Mucosa of descending colon (tissue), 3 donors: Measurements from ENCODE around the gene PFKL. TPM values are rescaled to one million over a fixed set of nuclear protein-coding genes. Genes with fewer than 3 reads are reported as not detected.

Source experiments
- ATAC-seq: fragments of 200-7000 bp; cut with Tn5 transposase; one replicate; pipeline ENCODE4 v1.9.1; 2020; ENCODE audit warnings: mild to moderate bottlenecking, moderate library complexity
- DNase-seq, 3 donors: peaks; one replicate each; pipeline ENCODE4 v3.0.0-alpha.2; 2020
- H3K36me3 ChIP-seq: fragments of 200-600 bp; one replicate; pipeline ENCODE4 v1.8.0; 2021; ENCODE audit warnings: low read depth, mild to moderate bottlenecking
- H3K4me1 ChIP-seq: fragments of 200-600 bp; one replicate; pipeline ENCODE4 v1.8.0; 2021; ENCODE audit warnings: low read depth, mild to moderate bottlenecking
- H3K4me3 ChIP-seq: fragments of 200-600 bp; one replicate; pipeline ENCODE4 v1.8.0; 2021; ENCODE audit warnings: mild to moderate bottlenecking
- H3K9me3 ChIP-seq: fragments of 200-600 bp; one replicate; pipeline ENCODE4 v1.8.0; 2021; ENCODE audit warnings: mild to moderate bottlenecking
- CTCF ChIP-seq: fragments of 200-600 bp; IDR thresholded peaks from one replicate; pipeline ENCODE4 v1.8.0; 2022; ENCODE audit warnings: antibody characterized with exemption, mild to moderate bottlenecking
- intact Hi-C, 2 donors: fragments of 100-400 bp; cut with DNase I in 1 of 2; cut with micrococcal nuclease in 1 of 2; formaldehyde crosslinking; loops; one replicate each; pipeline versions ENCODE4 v1.11.0 to v1.11.1; 2022; cut with DNase I, micrococcal nuclease
- total RNA-seq, 3 donors: library from RNA; stranded (reverse); fragmentation: NEBNext Ultra II Directional in 2 of 3; extraction: Animal tissue kit (Norgen Biotek cat#: 25700) in 2 of 3; gene quantifications; one replicate each; pipeline versions ENCODE4 v1.2.1 to v1.2.4, GENCODE V29; 2021 to 2023
- donor health status: DM: no; HTN: no; CAD: no; lungs with moderate emphysema.
- donor health status: DM: no; HTN: no; CAD: no.
- donor health status: DM: no; HTN: yes; CAD: no.

Gene PFKL
- total RNA-seq, 3 donors from 2014 or later, result 150 to 299 (median 237) TPM

GRCh38 chr21:44269090-44269489 lies 30.8 kb upstream of the PFKL start:
- ATAC-seq (no peak), DNase-seq (peak in 1 of 3 donors; percentile 14)
- H3K4me1 ChIP-seq, result no peaks in the 10 kb centered on the region
- TF ChIP-seq CTCF, result no peak
- no peak overlapping the region for H3K4me3 ChIP-seq
- H3K36me3 ChIP-seq, result no peaks in the 10 kb centered on the region
- no peaks in the 10 kb centered on the region for H3K9me3 ChIP-seq
- intact Hi-C loops, result no loop called here

GRCh38 chr21:44271558-44272283 lies 28.1 kb upstream of the PFKL start:
- Histone ChIP-seq H3K36me3 (no peaks in the 10 kb centered on the region), H3K9me3 (no peaks in the 10 kb centered on the region), H3K4me1 (no peaks in the 10 kb centered on the region), H3K4me3 (no peak overlapping the region)
- TF ChIP-seq CTCF, result no peak
- ATAC-seq (no peak), DNase-seq (peak in 1 of 3 donors; percentile 19)
- intact Hi-C loops, result no loop called here

- H3K4me3 ChIP-seq, result no peak overlapping the region
- no peak for ATAC-seq
- H3K4me1 ChIP-seq, result no peaks in the 10 kb centered on the region
- no peaks in the 10 kb centered on the region for H3K9me3 ChIP-seq
- peak in 1 of 3 donors; percentile 36 for DNase-seq
- TF ChIP-seq CTCF, result no peak
- H3K36me3 ChIP-seq, result no peaks in the 10 kb centered on the region
- intact Hi-C loops, result no loop called here
These were observed 27.5 kb upstream of the PFKL start for GRCh38 chr21:44272284-44272858.

GRCh38 chr21:44273046-44273445 lies 26.8 kb upstream of the PFKL start:
- ATAC-seq, result no peak
- no peak for TF ChIP-seq CTCF
- intact Hi-C loops, result no loop called here
- peak in 1 of 3 donors; percentile 44 for DNase-seq
- no peaks in the 10 kb centered on the region for H3K4me1 ChIP-seq
- H3K4me3 ChIP-seq, result no peak overlapping the region
- no peaks in the 10 kb centered on the region for H3K36me3 ChIP-seq
- H3K9me3 ChIP-seq, result no peaks in the 10 kb centered on the region

- Histone ChIP-seq H3K4me1 (no peaks in the 10 kb centered on the region), H3K36me3 (no peaks in the 10 kb centered on the region), H3K9me3 (no peaks in the 10 kb centered on the region), H3K4me3 (no peak overlapping the region)
- ATAC-seq, result peak; percentile 60
- TF ChIP-seq CTCF, result no peak
- peak in 1 of 3 donors; percentile 45 for DNase-seq
- intact Hi-C loops, result no loop called here
These were observed 24.8 kb upstream of the PFKL start for GRCh38 chr21:44275041-44275440.
